NCI-H748 (cell line): Measurements from ENCODE around the gene L3MBTL4.

Source experiments
- DNase-seq: peaks from one replicate; lab custom pipeline; 2025; ENCODE audit not compliant: unreplicated experiment; lab: John Stamatoyannopoulos, UW

L3MBTL4 gene

GRCh38 chr18:5918205-5918858 is 496.4 kb downstream of the L3MBTL4 start:
- DNase-seq = no peak

GRCh38 chr18:5914951-5915350 is 499.8 kb downstream of the L3MBTL4 start:
- no peak for DNase-seq

- no peak for DNase-seq
Measured at GRCh38 chr18:5914016-5914415, 500.7 kb downstream of the L3MBTL4 start.

GRCh38 chr18:5912566-5912965 is 502.1 kb downstream of the L3MBTL4 start:
- DNase-seq = no peak

GRCh38 chr18:5909125-5909524 is 505.6 kb downstream of the L3MBTL4 start:
- DNase-seq = no peak
